Suprapubic skin (tissue), 4 donors: ENCODE results near the gene FNIP1. TPM values are rescaled to one million over a fixed set of nuclear protein-coding genes. Genes with fewer than 3 reads are reported as not detected.

Experiments
- DNase-seq, 2 donors: peaks; one replicate each; pipeline ENCODE4 v3.0.0-alpha.2; 2019; ENCODE audit warnings: low spot score in 2 of 2
- H3K27ac ChIP-seq: fragments of 200-600 bp; sonication (generic); one replicate; pipeline ENCODE4 v1.5.1; 2019
- H3K27me3 ChIP-seq: fragments of 200-600 bp; sonication (generic); one replicate; pipeline ENCODE4 v1.5.1; 2019
- H3K36me3 ChIP-seq: fragments of 200-600 bp; sonication (generic); one replicate; pipeline ENCODE4 v1.5.1; 2019
- H3K4me1 ChIP-seq: fragments of 200-600 bp; sonication (generic); one replicate; pipeline ENCODE4 v1.5.1; 2019
- H3K4me3 ChIP-seq: fragments of 200-600 bp; sonication (generic); one replicate; pipeline ENCODE4 v1.5.1; 2019; ENCODE audit warnings: mild to moderate bottlenecking
- H3K9me3 ChIP-seq: fragments of 200-600 bp; sonication (generic); one replicate; pipeline ENCODE4 v1.5.1; 2019
- CTCF ChIP-seq, 2 donors: fragments of 200-600 bp in 1 of 2; fragments of 450-650 bp in 1 of 2; sonication (generic) in 1 of 2; IDR thresholded peaks; one replicate each; pipeline ENCODE4 v1.5.1; 2016 to 2019; ENCODE audit warnings: antibody characterized with exemption in 2 of 2, mild to moderate bottlenecking in 1 of 2, moderate library complexity in 1 of 2
- EP300 ChIP-seq: sonication (generic); formaldehyde crosslinking; IDR thresholded peaks from one replicate; pipeline ENCODE4 v1.6.1; 2017; ENCODE audit warnings: antibody characterized with exemption
- POLR2A ChIP-seq, 2 donors: fragments of 450-650 bp; IDR thresholded peaks; one replicate each; pipeline ENCODE4 v1.6.1; 2017; ENCODE audit warnings: antibody characterized with exemption in 2 of 2, mild to moderate bottlenecking in 2 of 2, moderate library complexity in 2 of 2
- POLR2AphosphoS5 ChIP-seq, 3 donors: sonication (generic); formaldehyde crosslinking; IDR thresholded peaks; one replicate each; pipeline ENCODE4 v1.6.1; 2017; ENCODE audit warnings: antibody characterized with exemption in 3 of 3
- WGBS: methylation state at CpG from one replicate; pipeline ENCODE4 v1.1.5; 2018; 5-methylcytosine and 5-hydroxymethylcytosine counted together
- total RNA-seq, 4 donors: library from RNA; depleted of rRNA; stranded (reverse); fragments of >200 nt; gene quantifications; one replicate each; pipeline ENCODE4 v1.1.0, GENCODE V29; 2016

FNIP1 gene
- total RNA-seq, 4 donors from 2014 or later: 24.6 to 65.4 (median 26.9) TPM

DNA sequence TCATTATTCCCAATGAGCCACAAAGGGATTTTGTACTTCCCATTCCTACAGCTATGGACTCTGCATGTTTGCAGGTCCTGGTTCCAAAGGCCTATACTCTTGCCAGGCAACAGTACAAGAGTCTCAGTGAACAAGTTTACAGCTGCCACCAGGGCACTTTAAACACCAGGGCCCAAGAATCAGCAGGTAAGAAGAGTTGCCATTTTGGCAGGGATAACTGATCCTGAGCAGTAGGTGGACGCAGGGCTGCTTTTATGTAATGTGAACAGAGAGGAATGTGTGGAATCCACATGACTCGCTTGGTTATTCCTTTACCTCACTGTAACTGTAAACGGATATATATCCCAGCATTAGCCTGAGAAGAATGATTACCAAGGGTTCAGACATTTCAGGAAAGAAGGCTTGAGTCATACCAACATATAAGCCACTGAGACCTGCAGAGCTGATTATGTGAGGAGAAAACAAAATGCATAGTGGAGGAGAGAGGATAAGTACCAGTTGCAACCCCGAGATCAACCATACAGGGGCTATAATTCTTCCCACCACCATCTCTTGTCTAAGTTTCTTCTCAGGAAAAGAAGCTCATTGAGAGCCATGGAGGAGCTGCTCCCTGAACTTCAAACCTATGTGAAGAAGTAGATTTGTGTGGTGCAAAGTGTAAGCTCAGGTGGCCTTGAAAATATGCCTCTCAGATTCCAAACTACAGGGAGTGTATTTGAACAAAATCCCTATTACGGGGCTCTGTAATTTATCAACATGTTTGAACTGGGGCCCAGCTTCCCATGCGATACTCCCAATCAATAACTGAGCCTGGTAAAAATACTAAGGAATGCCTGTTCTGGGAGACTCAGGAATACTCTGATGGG, 186.4 kb downstream of the FNIP1 start:
- TF ChIP-seq POLR2A (IDR thresholded peaks at IDR 0.05) (no peak), POLR2AphosphoS5 (IDR thresholded peaks at IDR 0.05) (no peak)
- H3K36me3 ChIP-seq: no peaks in the 10 kb centered on the region
- no peak overlapping the region for H3K27ac ChIP-seq
- no peaks in the 10 kb centered on the region for H3K9me3 ChIP-seq
- H3K27me3 ChIP-seq: no peaks in the 10 kb centered on the region
- H3K4me3 ChIP-seq: no peak overlapping the region
- peaks cover 9% of the 10 kb centered on the region for H3K4me1 ChIP-seq
- 72% methylated on average over 6 of the region's 6 CpGs for WGBS
- no peak for DNase-seq

DNA sequence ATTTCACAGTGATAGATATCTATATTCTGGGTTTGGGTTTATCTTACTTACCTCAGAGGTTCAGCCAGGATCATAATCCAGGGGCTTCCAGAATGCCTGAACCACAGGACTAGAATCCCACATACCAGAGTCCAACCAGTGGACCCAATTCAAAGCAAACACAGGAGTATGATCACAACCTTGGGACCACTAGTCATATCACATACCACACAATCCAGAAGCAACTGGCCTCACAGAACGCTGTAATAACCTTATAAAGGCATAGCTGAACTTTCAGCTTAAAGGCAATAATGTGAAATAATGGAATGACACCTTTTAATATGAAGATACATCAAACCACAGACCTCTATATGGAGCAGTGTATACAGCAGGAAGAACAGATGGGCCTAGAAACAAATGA, 187.0 kb downstream of the FNIP1 start:
- DNase-seq: no peak

GRCh38 chr5:131608597-131608996, 188.2 kb downstream of the FNIP1 start:
- H3K9me3 ChIP-seq: no peaks in the 10 kb centered on the region
- H3K4me1 ChIP-seq: peaks cover 9% of the 10 kb centered on the region
- H3K4me3 ChIP-seq: no peak overlapping the region
- WGBS: 85% methylated on average over 5 of the region's 5 CpGs
- no peaks in the 10 kb centered on the region for H3K36me3 ChIP-seq
- DNase-seq: no peak
- no peak overlapping the region for H3K27ac ChIP-seq
- TF ChIP-seq CTCF (IDR thresholded peaks at IDR 0.05) (no peak), POLR2AphosphoS5 (IDR thresholded peaks at IDR 0.05) (no peak), POLR2A (IDR thresholded peaks at IDR 0.05) (no peak), EP300 (no peak)
- no peaks in the 10 kb centered on the region for H3K27me3 ChIP-seq

More for the DNA sequence above, 187.0 kb downstream of the FNIP1 start:
- H3K27me3 ChIP-seq: no peaks in the 10 kb centered on the region
- no peaks in the 10 kb centered on the region for H3K36me3 ChIP-seq
- no peak overlapping the region for H3K27ac ChIP-seq
- H3K9me3 ChIP-seq: no peaks in the 10 kb centered on the region
- no peak overlapping the region for H3K4me3 ChIP-seq
- no peak for TF ChIP-seq POLR2A (IDR thresholded peaks at IDR 0.05)
- TF ChIP-seq CTCF (IDR thresholded peaks at IDR 0.05): no peak
- TF ChIP-seq EP300: no peak
- TF ChIP-seq POLR2AphosphoS5 (IDR thresholded peaks at IDR 0.05): no peak
- 100% methylated on average over 1 of the region's 1 CpG for WGBS
- peaks cover 9% of the 10 kb centered on the region for H3K4me1 ChIP-seq

DNA sequence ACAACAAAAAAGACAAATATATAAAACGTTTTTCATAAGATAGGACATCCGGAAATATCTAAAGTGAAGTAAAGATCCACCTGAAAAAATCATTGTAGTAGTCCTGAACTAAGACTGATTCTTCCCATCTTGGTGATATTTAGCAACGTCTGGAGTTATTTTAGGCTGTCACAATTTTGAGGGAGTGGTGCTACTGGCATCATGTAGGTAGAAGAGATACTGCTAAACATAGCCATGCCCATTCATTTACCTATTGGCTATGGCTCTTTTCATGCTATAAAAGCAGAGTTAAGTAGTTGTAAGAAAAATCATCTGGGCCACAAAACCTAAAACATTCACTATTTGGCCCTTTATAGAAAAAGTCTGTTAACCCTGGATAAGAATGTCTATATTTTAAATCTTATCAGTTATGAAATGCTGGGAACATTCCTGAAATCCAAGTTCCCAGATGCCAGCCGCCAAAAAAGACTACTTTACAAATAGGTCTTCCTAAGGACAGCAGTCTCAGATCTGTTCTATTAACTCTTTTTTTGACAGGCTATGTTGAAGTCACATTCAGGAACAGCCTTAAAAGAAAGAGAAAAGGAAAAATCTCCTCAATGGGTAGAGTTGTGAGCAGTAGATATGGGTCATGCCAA, 188.8 kb downstream of the FNIP1 start:
- Histone ChIP-seq H3K27me3 (no peaks in the 10 kb centered on the region), H3K4me3 (no peak overlapping the region), H3K27ac (no peak overlapping the region), H3K4me1 (peaks cover 9% of the 10 kb centered on the region), H3K36me3 (peaks cover 1% of the 10 kb centered on the region), H3K9me3 (no peaks in the 10 kb centered on the region)
- 59% methylated on average over 4 of the region's 4 CpGs for WGBS
- TF ChIP-seq EP300 (no peak), POLR2AphosphoS5 (IDR thresholded peaks at IDR 0.05) (no peak), CTCF (IDR thresholded peaks at IDR 0.05) (no peak), POLR2A (IDR thresholded peaks at IDR 0.05) (no peak)
- DNase-seq: no peak

GRCh38 chr5:131607418-131607817, 189.4 kb downstream of the FNIP1 start:
- Histone ChIP-seq H3K9me3 (no peaks in the 10 kb centered on the region), H3K36me3 (peaks cover 7% of the 10 kb centered on the region), H3K4me3 (no peak overlapping the region), H3K4me1 (peaks cover 9% of the 10 kb centered on the region), H3K27me3 (no peaks in the 10 kb centered on the region), H3K27ac (no peak overlapping the region)
- 92% methylated on average over 4 of the region's 4 CpGs for WGBS
- DNase-seq: no peak
- no peak for TF ChIP-seq POLR2A (IDR thresholded peaks at IDR 0.05)
- TF ChIP-seq EP300: no peak
- no peak for TF ChIP-seq CTCF (IDR thresholded peaks at IDR 0.05)
- no peak for TF ChIP-seq POLR2AphosphoS5 (IDR thresholded peaks at IDR 0.05)
